ENCODE measurements around the gene R3HDM4. TPM values are rescaled to one million over a fixed set of nuclear protein-coding genes. Genes with fewer than 3 reads are reported as not detected.
A peak's percentile ranks its signal among the peaks of the same experiment; 100 is the strongest.

The R3HDM4 gene
- total and polyA plus RNA-seq, 9 of the 15 experiments (the other 6 are each of a cell fraction or from before 2014, with no cell fraction given): 3.2 to 154 (median 59.0) TPM

GRCh38 chr19:927780-928401 is 14.9 kb upstream of the R3HDM4 start:
- Histone ChIP-seq H3K79me2 (ENCODE audit: control insufficient read depth, insufficient read depth, low read length) (peaks cover 80% of the 10 kb centered on the region), H3K36me3 (ENCODE audit: control insufficient read depth, insufficient read depth, low read length) (peaks cover 45% of the 10 kb centered on the region; the same call in 2 of the 3 replicates), H3K27ac (ENCODE audit: extremely low read depth, low read depth, low read length) (peak overlapping the region; percentile 31), H3K27me3 (ENCODE audit: control insufficient read depth in 2 of 2, insufficient read depth in 2 of 2, low read length in 2 of 2) (no peaks in the 10 kb centered on the region), H3K9ac (ENCODE audit: insufficient read depth in 1 of 2, low read depth in 2 of 2, low read length in 2 of 2) (peak overlapping the region; percentile 87 to 99; a peak in 3 of 4 replicates), H2AFZ (ENCODE audit: low read depth, low read length) (no peak overlapping the region), H3K4me3 (peak overlapping the region; percentile 99), H3K9me1 (ENCODE audit: control insufficient read depth, insufficient read depth, low read length) (no peaks in the 10 kb centered on the region), H4K20me1 (replicated peaks; ENCODE audit: control insufficient read depth, insufficient read depth, low read length) (no peaks in the 10 kb centered on the region; the same call in 1 of the 2 replicates), H3K4me1 (replicated peaks in 1 of 2; ENCODE audit: control insufficient read depth in 2 of 2, insufficient read depth in 2 of 2, low read length in 2 of 2) (peaks cover 5 to 75% of the 10 kb centered on the region in 2 experiments; a peak in 4 of 5 replicates), H3K9me3 (replicated peaks; ENCODE audit: control insufficient read depth, insufficient read depth, low read depth, low read length) (no peaks in the 10 kb centered on the region), H3K4me2 (ENCODE audit: insufficient read depth, low read length) (peak overlapping the region; percentile 34)
- no peak for DNase-seq (ENCODE audit: extremely low read depth in 1 of 4, low spot score in 3 of 4)
- ChIA-PET CTCF (ENCODE audit: low intra/inter-chr PET ratio) (no interaction called here), POLR2A (no interaction called here)
- in situ Hi-C loops (cut with MboI) (no loop called here), intact Hi-C loops (cut with micrococcal nuclease) (no loop called here)
- no peak for FAIRE-seq
- WGBS (ENCODE audit: insufficient coverage, low coverage, missing lambda C conversion rate): 49% methylated on average over 12 of the region's 12 CpGs
- ATAC-seq: no peak
- TF ChIP-seq PRDM10 (IDR thresholded peaks at IDR 0.05; ENCODE audit: partially characterized antibody): peak; percentile 20
- TF ChIP-seq ZBTB33 (CRISPR knock-in tag; IDR thresholded peaks at IDR 0.05): 0 out of 2 replicates have a peak, but pooled peaks have one; percentile 35
- no peak for TF ChIP-seq ZNF12 (CRISPR knock-in tag; IDR thresholded peaks at IDR 0.05)
- TF ChIP-seq FUS (optimal IDR thresholded peaks at IDR 0.05; ENCODE audit: low read depth, low read length): no peak
- TF ChIP-seq POLR2G (IDR thresholded peaks at IDR 0.05; ENCODE audit: low read depth, low read length): peak; percentile 32
- peak; percentile 36; the same call in 1 of the 2 replicates for TF ChIP-seq PKNOX1 (IDR thresholded peaks at IDR 0.05)
- no peak for TF ChIP-seq ZMIZ1 (IDR thresholded peaks at IDR 0.05; ENCODE audit: low read depth in 2 of 2, low read length in 2 of 2)
- TF ChIP-seq CHCHD3 (CRISPR knock-in tag; IDR thresholded peaks at IDR 0.05): no peak
- TF ChIP-seq RBFOX2 (IDR thresholded peaks at IDR 0.05; ENCODE audit: low read depth, low read length): peak; percentile 38
- BruUV-seq (replicated peaks): no TSS peak

Data from K562 (cell line).